Breast epithelium (tissue), 3 donors: ENCODE measurements around the gene PPP6R3.
"Not testable (repeated sequence)": the region's sequence is repeated elsewhere in the genome, so short reads cannot be mapped to it uniquely, and the experiment has no call there.

Experiments
- POLR2A ChIP-seq: fragments of 450-650 bp; IDR thresholded peaks from one replicate; pipeline ENCODE4 v1.6.1; 2016; ENCODE audit warnings: antibody characterized with exemption, mild to moderate bottlenecking, moderate library complexity
- POLR2AphosphoS5 ChIP-seq, 3 donors: sonication (generic); formaldehyde crosslinking; IDR thresholded peaks; one replicate each; pipeline ENCODE4 v1.6.1; 2017; ENCODE audit warnings: antibody characterized with exemption in 3 of 3
- TF ChIP-seq, protein P1 (sequence below), 3 donors: fragments of 450-650 bp; IDR thresholded peaks; one replicate each; pipeline ENCODE4 v1.5.1; 2016 to 2017; ENCODE audit warnings: antibody characterized with exemption in 3 of 3, mild to moderate bottlenecking in 3 of 3, moderate library complexity in 3 of 3

DNA sequence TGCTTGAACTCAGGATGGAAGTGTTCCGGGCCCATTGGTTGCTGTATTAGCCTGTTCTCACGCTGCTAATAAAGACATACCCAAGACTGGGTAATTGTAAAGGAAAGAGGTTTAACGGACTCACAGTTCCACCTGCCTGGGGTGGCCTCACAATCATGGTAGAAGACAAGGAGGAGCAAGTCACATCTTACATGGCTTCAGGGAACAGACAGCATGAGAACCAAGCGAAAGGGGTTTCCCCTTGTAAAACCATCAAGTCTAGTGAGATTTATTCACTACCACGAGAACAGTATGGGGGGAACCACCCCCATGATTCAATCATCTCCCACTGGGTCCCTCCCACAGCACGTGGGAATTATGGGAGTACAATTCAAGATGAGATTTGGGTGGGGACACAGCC lies 12.6 kb upstream of the PPP6R3 start:
- TF ChIP-seq, protein P1, sequence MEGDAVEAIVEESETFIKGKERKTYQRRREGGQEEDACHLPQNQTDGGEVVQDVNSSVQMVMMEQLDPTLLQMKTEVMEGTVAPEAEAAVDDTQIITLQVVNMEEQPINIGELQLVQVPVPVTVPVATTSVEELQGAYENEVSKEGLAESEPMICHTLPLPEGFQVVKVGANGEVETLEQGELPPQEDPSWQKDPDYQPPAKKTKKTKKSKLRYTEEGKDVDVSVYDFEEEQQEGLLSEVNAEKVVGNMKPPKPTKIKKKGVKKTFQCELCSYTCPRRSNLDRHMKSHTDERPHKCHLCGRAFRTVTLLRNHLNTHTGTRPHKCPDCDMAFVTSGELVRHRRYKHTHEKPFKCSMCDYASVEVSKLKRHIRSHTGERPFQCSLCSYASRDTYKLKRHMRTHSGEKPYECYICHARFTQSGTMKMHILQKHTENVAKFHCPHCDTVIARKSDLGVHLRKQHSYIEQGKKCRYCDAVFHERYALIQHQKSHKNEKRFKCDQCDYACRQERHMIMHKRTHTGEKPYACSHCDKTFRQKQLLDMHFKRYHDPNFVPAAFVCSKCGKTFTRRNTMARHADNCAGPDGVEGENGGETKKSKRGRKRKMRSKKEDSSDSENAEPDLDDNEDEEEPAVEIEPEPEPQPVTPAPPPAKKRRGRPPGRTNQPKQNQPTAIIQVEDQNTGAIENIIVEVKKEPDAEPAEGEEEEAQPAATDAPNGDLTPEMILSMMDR (IDR thresholded peaks at IDR 0.05): not testable (repeated sequence)
- not testable (repeated sequence) for TF ChIP-seq POLR2A; POLR2AphosphoS5 (IDR thresholded peaks at IDR 0.05)
